HTR-8/SVneo (cell line): Measurements from ENCODE around the gene SIGLEC11.
"Not testable (repeated sequence)": the region's sequence is repeated elsewhere in the genome, so short reads cannot be mapped to it uniquely, and the experiment has no call there.

Experiments used
- DNase-seq: peaks from one replicate; pipeline ENCODE4 v3.0.0; 2011; ENCODE audit warnings: low spot score, mixed read lengths; ENCODE audit not compliant: insufficient read length
- FAIRE-seq: peaks from 2 replicates; lab custom pipeline; 2011; peaks lifted over from hg19 to GRCh38; lab: Jason Lieb, UNC

Gene SIGLEC11

DNA sequence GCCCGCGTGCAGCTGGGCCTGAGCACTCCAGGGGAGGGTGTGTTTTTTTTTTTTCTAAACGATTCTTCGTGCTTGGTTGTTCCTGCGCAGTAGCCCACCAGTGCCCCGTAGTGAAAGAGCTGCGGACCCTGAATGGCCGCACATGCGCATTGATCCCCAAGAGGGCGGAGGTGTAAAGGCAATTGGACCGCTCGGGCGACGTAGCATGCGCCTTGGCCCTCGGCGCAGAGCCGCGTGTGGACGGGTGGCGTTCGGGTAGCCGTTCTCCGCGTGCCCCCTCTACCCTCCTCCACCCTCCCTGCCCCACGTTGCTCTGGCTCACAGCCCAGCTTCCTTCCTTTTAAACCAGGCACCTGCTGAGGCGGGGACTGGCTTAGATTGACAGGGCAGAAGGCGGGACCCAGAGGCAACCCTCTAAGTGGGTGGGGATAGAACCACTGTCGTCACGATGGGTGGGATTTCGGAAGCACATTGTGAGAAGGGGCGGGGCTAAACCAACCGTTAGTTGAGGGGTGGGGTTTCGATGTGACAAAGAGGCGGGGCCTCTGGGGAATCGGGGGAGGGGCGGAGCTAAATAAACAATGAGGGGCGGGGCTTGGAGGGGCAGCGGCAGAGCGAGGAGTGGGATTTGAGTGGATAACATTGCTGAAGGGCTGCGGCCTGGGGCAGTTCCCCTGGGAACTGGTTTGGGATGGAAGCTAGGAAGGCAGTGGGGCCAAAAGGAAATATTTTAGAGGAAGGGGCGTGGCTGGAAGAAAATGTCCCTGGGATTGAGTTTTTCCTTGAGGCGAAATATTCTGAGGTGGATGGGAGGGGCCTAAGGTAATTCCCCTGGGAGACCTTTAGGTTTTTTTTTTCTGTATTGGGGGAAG is 31.1 kb downstream of the SIGLEC11 start:
- FAIRE-seq = peak; percentile 94
- DNase-seq = peak; percentile 89

DNA sequence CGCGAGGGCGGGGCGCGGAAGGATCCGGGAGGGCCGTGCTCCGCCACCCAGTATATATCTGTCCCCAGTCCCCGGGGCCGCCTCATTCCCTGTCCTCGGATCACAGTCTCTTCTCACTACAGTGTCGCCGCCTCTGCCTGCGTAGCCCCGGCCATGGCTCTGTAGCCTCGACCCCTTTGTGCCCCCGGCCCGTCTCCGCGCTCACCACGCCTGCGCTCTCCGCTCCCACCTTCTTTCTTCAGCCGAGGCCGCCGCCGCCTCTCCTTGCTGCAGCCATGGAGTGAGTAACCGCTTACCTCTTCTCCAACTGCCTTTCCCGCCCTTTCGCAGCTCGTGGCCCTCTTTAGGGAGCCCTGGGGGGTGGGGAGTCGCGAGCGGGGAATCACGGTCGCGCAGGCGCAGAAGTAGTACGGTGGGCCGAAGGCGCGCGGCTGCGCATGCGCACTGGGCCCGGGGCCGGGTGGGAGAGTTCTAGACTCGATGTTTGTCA is 31.8 kb downstream of the SIGLEC11 start, which contains the start of the genes ATF5 and NUP62:
TSS of gene ATF5 (plus strand) at position 85 of the 490 bp plus-strand sequence. CDS start 1,646 bp downstream, outside the sequence.
TSS of gene NUP62 (minus strand) at position 384 of the 490 bp plus-strand sequence. CDS start 19,697 bp downstream, outside the sequence.
- FAIRE-seq = no peak

DNA sequence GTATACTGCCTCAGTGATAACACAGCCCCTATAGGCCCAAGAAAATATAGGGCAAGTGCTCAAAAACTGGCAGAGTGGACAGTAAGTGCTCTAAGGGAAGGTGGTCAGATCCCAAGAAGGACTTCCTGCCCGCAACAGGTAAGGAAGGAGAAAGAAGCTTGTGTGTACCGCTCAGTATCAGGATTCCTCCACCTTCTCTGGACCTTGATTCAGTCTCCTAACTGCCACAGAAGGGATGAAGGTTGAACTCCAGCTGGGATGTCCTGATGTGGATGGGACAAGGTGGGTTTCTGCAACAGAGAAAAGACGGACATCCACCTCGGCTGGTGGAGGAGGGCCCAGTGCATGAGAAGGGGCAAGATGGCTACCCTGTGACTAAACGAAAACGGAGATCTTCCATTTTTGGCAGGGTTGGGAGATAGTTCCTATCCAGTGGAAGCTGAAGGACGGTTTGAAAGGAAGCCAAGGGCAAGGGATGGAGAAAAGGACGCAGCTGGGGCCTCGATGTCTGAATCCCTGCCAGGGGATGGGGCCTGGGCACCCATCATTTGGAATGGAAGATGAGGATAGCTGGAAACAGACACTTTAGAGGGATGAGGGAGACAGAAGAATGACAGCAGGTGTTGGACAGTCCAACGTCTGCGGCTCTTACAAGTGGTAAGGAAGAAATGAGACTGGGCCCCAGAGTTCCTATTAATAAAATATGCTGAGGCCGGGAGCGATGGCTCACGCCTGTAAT is 33.3 kb downstream of the SIGLEC11 start:
- FAIRE-seq = no peak
- no peak for DNase-seq

More for the DNA sequence above, 31.8 kb downstream of the SIGLEC11 start, which contains the start of the genes ATF5 and NUP62:
- DNase-seq = peak; percentile 98

DNA sequence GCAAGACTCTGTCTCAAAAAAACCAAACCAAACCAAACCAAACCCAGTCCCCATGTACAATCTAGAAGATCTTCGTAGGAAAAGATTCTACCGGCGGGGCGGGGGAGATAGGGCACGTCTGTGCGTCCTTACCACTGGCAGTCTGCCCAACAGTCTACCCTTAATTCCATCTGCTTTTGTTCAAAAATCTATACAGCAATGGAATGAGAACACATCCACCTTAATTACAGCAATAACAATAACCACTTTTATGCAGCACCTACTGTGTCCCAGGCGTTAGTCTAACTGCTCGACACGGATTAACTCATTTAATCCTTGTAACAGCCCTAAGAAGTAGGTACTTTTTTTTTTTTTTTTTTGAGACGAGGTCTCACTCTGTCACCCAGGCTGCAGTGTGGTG is 34.5 kb downstream of the SIGLEC11 start:
- FAIRE-seq (no peak), DNase-seq (no peak)

DNA sequence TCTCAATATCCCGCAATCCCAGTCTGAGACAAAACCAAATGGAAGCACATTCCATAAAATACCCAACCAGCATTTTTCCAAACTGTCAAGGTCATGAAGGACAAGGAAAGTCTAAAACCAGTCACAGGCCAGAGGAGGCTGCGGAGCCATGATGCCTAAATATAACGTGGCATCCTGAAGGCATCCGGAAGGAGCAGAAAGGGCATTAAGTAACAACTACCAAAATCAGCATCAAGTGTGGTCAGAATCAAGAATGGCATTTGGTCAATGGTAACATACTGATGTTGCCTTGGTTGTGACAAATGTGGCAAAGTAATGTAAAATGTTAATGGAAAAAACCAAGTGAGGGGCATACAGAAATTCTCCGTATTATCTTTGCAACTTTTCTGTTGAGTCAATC is 35.5 kb downstream of the SIGLEC11 start:
- DNase-seq (no peak), FAIRE-seq (no peak)

DNA sequence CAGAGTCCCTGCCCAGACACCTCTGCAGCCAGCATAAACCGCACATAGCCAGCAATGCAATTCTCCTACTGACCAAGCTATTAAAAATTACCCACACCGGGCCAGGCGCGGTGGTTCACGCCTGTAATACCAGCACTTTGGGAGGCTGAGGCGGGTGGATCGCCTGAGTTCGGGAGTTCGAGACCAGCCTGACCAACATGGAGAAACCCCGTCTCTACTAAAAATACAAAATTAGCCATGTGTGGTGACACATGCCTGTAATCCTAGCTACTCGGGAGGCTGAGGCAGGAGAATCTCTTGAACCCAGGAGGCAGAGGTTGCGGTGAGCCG is 36.1 kb downstream of the SIGLEC11 start:
- DNase-seq, FAIRE-seq: not testable (repeated sequence)

DNA sequence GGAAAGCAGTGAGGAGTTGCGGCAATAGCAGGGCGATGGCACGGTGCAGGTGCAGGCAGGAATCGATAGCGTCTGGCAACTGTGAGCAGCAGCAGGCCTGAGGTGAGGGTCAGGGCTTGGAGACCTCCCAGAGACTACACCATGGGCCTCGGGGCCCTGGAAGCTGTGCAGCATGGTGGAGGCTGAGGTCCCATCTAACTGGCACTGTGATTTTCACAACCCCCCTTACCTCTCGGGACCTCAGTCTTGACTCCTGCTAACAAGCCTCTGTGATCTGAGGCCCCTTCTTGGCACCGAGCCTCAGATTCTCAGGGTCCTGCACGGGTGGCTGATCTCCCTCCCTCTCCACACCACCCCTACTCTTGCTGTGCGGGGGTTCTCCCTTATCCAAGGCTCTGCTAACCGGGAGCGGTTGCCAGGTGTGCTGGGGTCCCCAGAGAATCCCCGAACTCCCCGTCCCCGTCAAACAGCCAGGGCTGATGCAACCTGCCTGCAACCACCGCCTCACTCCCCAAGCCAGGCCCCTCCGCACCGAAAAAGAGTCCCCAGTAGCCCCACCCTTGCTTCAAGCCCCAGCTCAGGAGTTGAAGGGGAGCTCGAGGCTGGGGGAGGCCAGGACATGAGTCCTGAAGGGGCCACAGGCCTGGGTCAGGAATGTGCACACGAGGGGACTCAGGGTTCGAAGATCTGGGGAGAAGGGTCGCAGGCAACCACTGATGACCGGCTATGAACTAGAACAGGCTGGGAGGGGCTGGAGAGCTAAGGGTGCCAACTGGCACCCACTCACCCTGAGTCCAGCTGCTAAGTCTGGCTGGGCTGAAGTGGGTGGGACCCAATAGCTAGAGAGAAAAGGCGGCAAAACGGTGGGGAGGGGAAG is 36.7 kb downstream of the SIGLEC11 start:
- no peak for DNase-seq
- FAIRE-seq = no peak

DNA sequence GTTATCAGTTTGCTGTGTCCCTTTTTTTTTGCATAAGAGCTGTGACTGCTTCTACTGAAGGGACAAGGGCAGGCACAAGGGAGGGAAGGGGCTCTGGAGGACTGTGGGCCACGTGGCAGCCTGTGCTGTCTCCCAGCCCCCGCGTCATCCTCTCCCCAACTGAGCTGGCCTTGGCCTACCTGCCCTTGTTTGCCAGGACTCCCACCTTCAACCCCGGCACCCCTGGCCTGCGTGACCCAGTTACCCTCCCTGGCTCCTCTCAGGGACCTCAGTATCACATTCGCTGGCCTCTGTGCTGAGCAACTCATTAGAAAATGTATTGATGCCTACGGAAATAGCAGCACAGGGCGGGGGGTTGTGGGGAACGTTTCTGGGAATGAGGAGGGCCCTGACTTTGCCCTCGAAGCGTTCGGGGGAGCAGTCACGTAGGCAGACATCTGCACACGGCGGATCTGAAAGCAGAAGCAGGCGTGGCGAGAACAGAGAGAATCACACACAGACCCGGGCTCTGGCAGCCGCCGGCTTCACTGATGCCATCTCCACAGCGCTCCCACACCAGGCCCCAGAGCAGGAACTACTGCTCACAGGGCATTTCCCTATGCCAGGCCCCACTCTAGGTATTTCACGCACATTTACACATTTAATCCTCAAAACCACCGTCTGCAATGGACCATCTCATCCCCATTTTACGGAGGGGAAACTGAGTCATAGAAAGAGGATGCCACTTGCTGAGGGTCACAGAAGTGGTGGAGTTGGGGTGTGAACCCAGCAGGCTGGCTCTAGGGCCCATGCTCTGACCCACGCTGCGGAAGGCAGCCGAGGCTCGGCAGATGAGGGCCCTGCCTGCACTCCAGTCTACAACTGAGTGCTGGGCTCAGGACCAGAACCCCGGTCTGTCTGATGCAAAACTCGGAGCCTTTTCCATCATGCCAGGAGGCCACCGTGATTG is 37.6 kb downstream of the SIGLEC11 start:
- FAIRE-seq = no peak
- no peak for DNase-seq

DNA sequence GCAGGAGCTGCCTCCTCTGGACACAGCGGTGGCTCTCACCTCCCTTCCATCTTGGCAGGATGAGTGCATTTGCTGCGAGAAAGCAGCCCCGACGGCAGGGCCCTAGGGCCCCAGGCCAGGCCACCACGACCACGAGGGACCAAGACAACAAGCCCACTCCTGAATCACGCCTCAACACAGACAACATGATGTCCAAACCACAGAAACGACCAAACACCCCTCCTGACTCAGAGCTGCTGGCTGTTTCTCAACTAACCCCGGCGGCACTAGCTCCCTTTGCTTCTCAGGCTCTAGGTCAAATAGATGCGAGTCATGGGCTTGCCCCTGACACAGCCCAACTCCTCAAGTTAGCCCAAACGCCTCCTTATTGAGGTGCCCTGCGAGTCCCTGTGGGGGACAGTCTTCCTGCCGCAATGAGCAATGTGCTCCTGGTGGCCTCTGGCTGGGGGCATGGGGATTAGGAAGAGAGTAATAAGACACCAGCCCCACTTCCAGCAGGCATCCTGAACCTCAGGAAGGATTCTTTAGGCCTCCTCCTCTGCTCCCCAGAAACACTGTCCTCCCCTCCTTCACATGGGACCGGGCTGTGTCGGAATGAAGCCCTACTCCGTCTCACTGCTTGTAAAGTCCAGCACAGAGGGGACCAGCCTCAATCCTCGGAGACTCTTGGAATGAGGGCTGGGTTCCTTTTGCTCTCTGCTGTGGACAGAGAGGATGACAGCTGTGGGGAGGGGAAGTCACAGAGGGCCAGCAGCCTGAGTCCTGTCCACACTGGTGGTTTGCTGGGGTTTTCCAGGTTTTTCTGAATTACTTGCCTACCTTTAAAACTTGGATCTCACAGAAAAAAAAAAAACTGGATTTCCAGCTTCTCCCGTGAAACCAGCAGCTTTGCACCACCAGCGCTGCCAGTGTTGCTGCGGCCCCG is 38.8 kb downstream of the SIGLEC11 start:
- FAIRE-seq = no peak
- DNase-seq = no peak

DNA sequence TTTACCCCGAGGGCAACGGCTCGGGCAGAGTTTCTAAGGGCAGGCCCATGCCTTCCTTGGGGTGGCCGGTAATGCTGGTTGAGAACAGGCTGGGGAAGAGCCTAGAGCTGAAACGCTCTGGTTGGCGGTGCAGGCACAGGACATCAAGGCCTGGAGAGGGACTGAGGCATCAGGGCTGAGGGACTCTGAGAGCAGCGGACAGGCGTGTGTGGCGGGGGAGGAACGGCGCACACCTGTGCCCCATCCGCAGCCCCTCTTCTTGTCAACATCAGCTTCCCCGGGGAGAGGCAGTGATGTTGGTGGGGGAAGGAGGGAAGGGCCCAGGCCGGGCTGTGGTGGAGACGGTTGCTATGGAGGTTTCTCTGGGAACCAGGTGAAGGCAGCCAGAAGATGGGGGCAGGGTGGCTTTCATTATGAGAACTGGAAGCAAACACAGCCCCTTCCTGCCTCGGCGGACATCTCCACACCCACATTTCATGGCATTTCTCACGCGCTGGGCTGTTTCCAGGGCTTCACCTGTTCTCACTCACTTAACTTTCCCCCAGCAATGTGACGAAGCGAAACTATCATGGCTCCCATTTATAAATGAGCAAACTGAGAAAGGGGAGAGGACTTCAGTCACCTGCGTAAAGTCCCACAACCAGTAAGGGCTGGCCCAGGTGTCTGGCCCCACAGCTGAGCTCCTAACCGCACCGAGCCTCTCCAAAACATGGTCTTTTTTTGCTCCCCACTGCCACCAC is 40.2 kb downstream of the SIGLEC11 start:
- no peak for FAIRE-seq

DNA sequence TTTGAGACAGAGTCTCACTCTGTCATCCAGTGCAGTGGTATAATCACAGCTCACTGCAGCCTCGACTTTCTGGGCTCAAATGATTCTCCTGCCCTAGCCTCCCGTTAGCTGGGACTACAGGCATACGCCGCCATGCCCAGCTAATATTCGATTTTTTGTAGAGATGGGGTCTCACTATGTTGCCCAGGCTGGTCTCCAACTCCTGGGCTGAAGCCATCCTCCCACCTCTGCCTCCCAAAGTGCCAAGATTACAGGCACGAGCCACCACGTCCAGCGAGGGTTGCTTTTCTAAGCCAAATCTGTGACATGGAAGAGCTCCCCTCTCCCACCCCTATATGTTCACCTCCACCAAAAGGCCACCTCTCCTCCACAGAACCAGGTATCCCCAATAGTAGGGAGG is 42.9 kb downstream of the SIGLEC11 start:
- FAIRE-seq = no peak
- DNase-seq = no peak

More for the DNA sequence above, 40.2 kb downstream of the SIGLEC11 start:
- no peak for DNase-seq

DNA sequence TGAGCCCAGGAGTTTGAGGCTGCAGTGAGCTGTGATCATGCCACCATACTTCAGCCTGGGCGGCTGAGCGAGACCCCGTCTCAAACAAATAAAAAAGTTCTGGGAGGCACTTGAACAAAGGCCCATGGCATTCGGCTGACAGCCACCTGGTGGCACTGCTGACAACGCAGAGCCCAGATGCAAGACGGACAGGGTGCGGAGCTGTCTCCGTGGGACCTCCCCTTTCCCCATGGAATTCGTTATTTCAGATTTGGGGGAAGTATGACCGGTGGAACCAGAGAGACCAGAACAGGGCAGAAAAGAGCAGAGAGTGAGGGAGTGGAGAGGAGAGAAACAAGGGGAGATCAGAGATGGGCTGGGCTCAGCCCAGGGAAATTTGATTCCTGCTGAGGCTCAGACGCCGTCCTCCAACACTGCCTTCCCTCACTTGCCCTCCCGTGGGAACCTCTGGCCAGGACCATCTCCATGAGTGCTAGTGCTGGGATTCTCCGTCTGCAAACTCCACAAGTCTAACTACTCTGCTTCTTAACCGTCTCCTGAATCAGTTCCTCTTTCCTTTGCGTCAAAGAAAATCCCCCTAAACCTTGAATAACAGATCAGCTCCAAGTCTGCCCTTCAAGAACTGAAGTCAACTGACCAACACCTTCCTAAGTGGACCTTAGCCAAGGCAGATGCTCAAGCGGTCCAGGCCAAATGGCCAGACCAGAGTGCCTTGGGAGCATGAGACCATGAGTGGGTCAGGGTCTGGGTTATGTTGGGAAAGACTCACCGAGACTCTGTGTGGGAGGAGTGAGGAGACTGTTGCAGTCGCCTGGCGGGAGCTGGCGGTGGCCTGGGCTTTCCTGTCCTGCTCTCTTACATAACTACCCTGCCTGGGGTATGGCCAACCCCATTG is 43.9 kb downstream of the SIGLEC11 start:
- DNase-seq = no peak
- no peak for FAIRE-seq

DNA sequence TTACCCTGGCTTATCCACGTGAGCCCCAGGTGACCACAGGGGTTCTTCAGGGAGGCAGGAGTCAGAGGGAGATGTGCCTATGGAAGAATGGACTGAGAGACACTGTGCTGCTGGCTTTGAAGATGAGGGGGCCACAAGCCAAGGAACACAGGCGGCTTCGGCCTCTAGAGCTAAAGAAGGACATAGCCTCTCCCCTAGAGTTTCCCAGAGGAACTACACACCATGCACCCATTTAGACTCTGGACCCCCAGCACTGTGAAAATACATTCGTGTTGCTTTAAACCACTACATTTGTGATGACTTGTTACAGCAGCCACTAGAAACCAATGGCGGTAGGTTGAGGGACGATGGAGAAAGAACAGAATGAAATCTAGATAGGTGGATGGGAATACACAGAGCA is 45.7 kb downstream of the SIGLEC11 start:
- DNase-seq (no peak), FAIRE-seq (no peak)

DNA sequence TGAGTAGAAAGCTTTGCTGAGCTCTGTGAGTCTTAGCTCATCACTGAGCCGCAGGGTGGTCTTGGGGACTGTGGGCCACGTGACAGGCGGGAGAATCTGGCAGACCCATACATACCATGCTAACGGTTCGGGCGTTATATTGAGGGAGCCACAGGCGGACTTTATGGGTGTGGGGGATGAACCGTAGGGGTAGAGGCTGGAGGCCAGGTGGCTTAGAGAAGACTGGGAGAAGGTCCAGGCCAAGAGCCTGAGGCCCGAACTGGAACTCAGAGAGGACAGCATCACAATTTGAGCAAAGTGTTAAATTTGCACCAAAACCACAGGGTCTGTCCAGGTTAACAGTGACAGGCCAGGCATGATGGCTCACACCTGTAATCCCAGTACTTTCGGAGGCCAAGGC is 47.3 kb downstream of the SIGLEC11 start:
- DNase-seq (no peak), FAIRE-seq (no peak)

DNA sequence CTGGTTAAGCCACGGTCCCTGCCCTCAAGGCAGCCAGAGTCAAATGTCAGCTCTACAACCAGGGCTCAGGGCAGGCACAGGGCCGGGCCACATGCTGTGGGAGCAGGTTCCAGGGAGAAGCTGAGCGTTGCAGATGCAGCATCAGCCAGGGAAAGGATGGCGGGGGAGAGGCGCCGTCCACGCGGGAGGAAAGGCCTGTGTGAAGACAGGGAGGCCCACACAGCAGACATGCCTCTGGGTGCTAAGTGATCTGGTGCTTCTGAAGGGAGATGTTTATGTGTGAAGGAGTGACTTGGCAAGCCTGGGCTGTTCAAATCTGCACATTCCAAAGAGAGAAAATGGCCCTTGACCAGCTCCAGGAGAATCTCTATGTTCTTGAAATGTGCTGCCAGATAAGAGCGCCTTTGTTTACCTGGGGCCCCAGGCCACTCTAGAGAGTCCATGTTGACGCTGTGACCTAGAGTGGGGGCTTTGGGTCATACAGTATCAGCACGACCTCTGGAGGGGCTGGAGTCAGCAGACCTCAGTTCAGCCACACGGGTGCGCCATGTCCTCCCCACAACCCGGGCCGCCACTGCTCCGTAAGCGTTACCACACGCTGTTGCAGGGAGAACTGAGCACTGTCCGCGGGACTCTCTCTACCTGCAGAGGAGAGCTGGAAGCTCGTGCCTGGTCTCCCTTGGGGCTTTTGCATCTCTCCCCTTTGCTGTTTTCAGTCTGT is 47.8 kb downstream of the SIGLEC11 start:
- FAIRE-seq (no peak), DNase-seq (no peak)
